SK-N-MC (cell line): ENCODE measurements around the gene PRDM16.

Source experiments
- EZH2 ChIP-seq: fragments of 200-600 bp; sonication (generic); IDR thresholded peaks from one replicate; pipeline ENCODE4 v1.6.1; 2017; ENCODE audit warnings: antibody characterized with exemption
- FOXP2 ChIP-seq: optimal IDR thresholded peaks from 2 replicates; pipeline ENCODE3; 2011; ENCODE audit warnings: mild to moderate bottlenecking, moderate library complexity; ENCODE audit not compliant: insufficient read depth; ENCODE audit errors: extremely low read length, control extremely low read depth
- POLR2AphosphoS5 ChIP-seq: IDR thresholded peaks from 2 replicates; pipeline ENCODE4 v1.6.1; 2012; ENCODE audit warnings: mild to moderate bottlenecking, low read depth, low read length, borderline replicate concordance

DNA sequence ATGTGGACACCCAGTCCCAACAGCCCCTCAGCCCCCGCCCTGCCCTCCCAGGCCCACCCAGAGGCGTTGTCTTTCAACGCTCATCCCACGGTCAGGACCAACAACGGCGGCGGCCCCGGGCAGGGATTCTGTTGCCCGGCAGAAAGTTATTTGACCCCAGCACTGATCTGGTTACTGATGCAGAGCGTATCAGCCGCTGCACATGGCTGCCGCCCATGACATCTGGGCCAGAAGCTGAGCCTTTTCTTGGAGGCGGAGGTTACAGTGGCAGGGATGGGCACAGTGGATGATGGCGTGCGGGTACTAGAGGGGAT lies 258.3 kb downstream of the PRDM16 start:
- TF ChIP-seq EZH2, result no peak
- TF ChIP-seq POLR2AphosphoS5, result no peak
- TF ChIP-seq FOXP2, result no peak
